ENCODE results near the gene PDGFB. TPM values are rescaled to one million over a fixed set of nuclear protein-coding genes. Genes with fewer than 3 reads are reported as not detected.
A peak's percentile ranks its signal among the peaks of the same experiment; 100 is the strongest.

PDGFB gene
- total RNA-seq, 1 experiment from 2014 or later: 2.9 TPM

- H3K9ac ChIP-seq (ENCODE audit: low read length): peak overlapping the region; percentile 18; the same call in 1 of the 2 replicates
- H3K9me2 ChIP-seq (replicated peaks; ENCODE audit: insufficient read depth, low read length): no peaks in the 10 kb centered on the region
- H3K4me2 ChIP-seq (ENCODE audit: low read depth, low read length, poor library complexity, severe bottlenecking): peak overlapping the region; percentile 32
- no peaks in the 10 kb centered on the region for H3K27me3 ChIP-seq (ENCODE audit: low read length)
- DNase-seq: peak; percentile 70
- no peaks in the 10 kb centered on the region for H3K9me3 ChIP-seq (ENCODE audit: low read length)
- H2AFZ ChIP-seq (ENCODE audit: low read length): peak overlapping the region; percentile 16; the same call in 1 of the 2 replicates
- H3K4me1 ChIP-seq (ENCODE audit: low read length): peaks cover 17% of the 10 kb centered on the region
- no peaks in the 10 kb centered on the region; the same call in 1 of the 2 replicates for H4K20me1 ChIP-seq (ENCODE audit: insufficient read depth, low read depth, low read length)
- peak overlapping the region; percentile 9; the same call in 1 of the 2 replicates for H3K4me3 ChIP-seq (ENCODE audit: low read length)
- no peaks in the 10 kb centered on the region for H3K36me3 ChIP-seq (ENCODE audit: insufficient read depth, low read length)
- H3K79me2 ChIP-seq (ENCODE audit: low read length): no peaks in the 10 kb centered on the region
- no peak overlapping the region for H3K27ac ChIP-seq (ENCODE audit: low read length)
Observed at GRCh38 chr22:39240831-39241793, 3.7 kb downstream of the PDGFB start.

DNA sequence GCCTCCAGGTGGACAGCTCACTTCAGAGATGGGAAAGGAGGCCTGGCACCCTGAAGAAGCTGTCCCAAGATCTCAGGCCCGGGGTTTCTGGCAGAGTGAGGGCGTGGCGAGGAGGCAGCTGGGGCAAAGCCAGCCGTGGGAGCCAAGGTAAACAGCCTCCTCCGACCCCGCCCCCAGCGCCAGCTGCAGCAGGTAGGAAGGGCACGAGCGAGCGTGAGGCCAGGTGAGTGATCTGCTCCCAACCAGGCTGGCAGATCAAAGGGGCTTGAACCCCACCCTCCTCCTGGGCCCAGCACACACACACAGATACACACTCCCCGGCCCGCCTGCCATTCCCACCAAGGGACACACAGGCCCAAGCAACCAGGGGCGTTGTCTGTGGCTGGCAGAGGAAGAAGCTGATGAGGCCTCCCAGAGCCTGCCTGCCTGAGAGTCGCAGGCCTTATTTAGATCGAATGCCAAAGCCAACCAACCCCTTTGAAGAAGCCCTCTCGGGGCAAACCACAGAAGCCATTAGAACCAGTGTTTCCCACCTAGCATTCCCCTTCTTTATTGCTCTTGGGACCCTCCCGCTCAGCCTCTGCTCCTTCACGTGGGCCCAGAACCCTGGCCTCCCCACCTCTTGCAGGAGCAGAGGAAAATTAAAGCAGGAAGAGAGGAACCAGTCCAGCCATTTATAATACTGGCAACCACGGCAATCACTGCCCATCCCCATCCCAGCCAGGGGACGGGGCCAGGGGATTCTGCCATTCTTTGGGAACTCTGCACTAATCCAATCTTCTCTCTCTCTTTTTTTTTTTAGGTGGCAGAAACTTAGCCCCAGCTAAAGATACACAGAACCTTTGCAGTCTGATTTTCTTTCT lies 5.0 kb downstream of the PDGFB start:
- Histone ChIP-seq H3K4me3 (ENCODE audit: low read length) (no peak overlapping the region), H3K4me1 (ENCODE audit: low read length) (peaks cover 17% of the 10 kb centered on the region), H3K27me3 (ENCODE audit: low read length) (no peaks in the 10 kb centered on the region), H4K20me1 (ENCODE audit: insufficient read depth, low read depth, low read length) (no peaks in the 10 kb centered on the region; the same call in 1 of the 2 replicates), H2AFZ (ENCODE audit: low read length) (no peak overlapping the region), H3K36me3 (ENCODE audit: insufficient read depth, low read length) (no peaks in the 10 kb centered on the region), H3K79me2 (ENCODE audit: low read length) (no peaks in the 10 kb centered on the region), H3K9me2 (replicated peaks; ENCODE audit: insufficient read depth, low read length) (no peaks in the 10 kb centered on the region), H3K4me2 (ENCODE audit: low read depth, low read length, poor library complexity, severe bottlenecking) (peak overlapping the region; percentile 12), H3K9me3 (ENCODE audit: low read length) (no peaks in the 10 kb centered on the region), H3K27ac (ENCODE audit: low read length) (no peak overlapping the region), H3K9ac (ENCODE audit: low read length) (0 out of 2 replicates have a peak overlapping the region, but pooled peaks have one; percentile 7)
- DNase-seq: no peak

- Histone ChIP-seq H3K4me2 (ENCODE audit: low read depth, low read length, poor library complexity, severe bottlenecking) (no peak overlapping the region), H2AFZ (ENCODE audit: low read length) (no peak overlapping the region), H3K79me2 (ENCODE audit: low read length) (no peaks in the 10 kb centered on the region), H3K4me1 (ENCODE audit: low read length) (peaks cover 17% of the 10 kb centered on the region), H3K9me3 (ENCODE audit: low read length) (no peaks in the 10 kb centered on the region), H3K36me3 (ENCODE audit: insufficient read depth, low read length) (no peaks in the 10 kb centered on the region), H3K9me2 (replicated peaks; ENCODE audit: insufficient read depth, low read length) (no peaks in the 10 kb centered on the region), H3K27ac (ENCODE audit: low read length) (no peak overlapping the region), H4K20me1 (ENCODE audit: insufficient read depth, low read depth, low read length) (no peaks in the 10 kb centered on the region; the same call in 1 of the 2 replicates), H3K4me3 (ENCODE audit: low read length) (no peak overlapping the region), H3K27me3 (ENCODE audit: low read length) (no peaks in the 10 kb centered on the region), H3K9ac (ENCODE audit: low read length) (no peak overlapping the region)
- DNase-seq: no peak
Observed at GRCh38 chr22:39238966-39239505, 5.7 kb downstream of the PDGFB start.

- no peak for DNase-seq
- H2AFZ ChIP-seq (ENCODE audit: low read length): no peak overlapping the region
- H4K20me1 ChIP-seq (ENCODE audit: insufficient read depth, low read depth, low read length): no peaks in the 10 kb centered on the region; the same call in 1 of the 2 replicates
- H3K9me3 ChIP-seq (ENCODE audit: low read length): no peaks in the 10 kb centered on the region
- H3K36me3 ChIP-seq (ENCODE audit: insufficient read depth, low read length): no peaks in the 10 kb centered on the region
- H3K27me3 ChIP-seq (ENCODE audit: low read length): no peaks in the 10 kb centered on the region
- no peak overlapping the region for H3K4me2 ChIP-seq (ENCODE audit: low read depth, low read length, poor library complexity, severe bottlenecking)
- no peaks in the 10 kb centered on the region for H3K9me2 ChIP-seq (replicated peaks; ENCODE audit: insufficient read depth, low read length)
- H3K79me2 ChIP-seq (ENCODE audit: low read length): no peaks in the 10 kb centered on the region
- no peak overlapping the region for H3K9ac ChIP-seq (ENCODE audit: low read length)
- no peak overlapping the region for H3K4me3 ChIP-seq (ENCODE audit: low read length)
- H3K27ac ChIP-seq (ENCODE audit: low read length): no peak overlapping the region
- peaks cover 17% of the 10 kb centered on the region for H3K4me1 ChIP-seq (ENCODE audit: low read length)
Observed at GRCh38 chr22:39238561-39238960, 6.2 kb downstream of the PDGFB start.

GRCh38 chr22:39238101-39238466 lies 6.7 kb downstream of the PDGFB start:
- H3K79me2 ChIP-seq (ENCODE audit: low read length): no peaks in the 10 kb centered on the region
- no peak for DNase-seq
- H3K9me3 ChIP-seq (ENCODE audit: low read length): no peaks in the 10 kb centered on the region
- H3K36me3 ChIP-seq (ENCODE audit: insufficient read depth, low read length): no peaks in the 10 kb centered on the region
- peaks cover 17% of the 10 kb centered on the region for H3K4me1 ChIP-seq (ENCODE audit: low read length)
- H3K4me2 ChIP-seq (ENCODE audit: low read depth, low read length, poor library complexity, severe bottlenecking): no peak overlapping the region
- no peak overlapping the region for H3K4me3 ChIP-seq (ENCODE audit: low read length)
- H3K27ac ChIP-seq (ENCODE audit: low read length): no peak overlapping the region
- H3K9me2 ChIP-seq (replicated peaks; ENCODE audit: insufficient read depth, low read length): no peaks in the 10 kb centered on the region
- no peaks in the 10 kb centered on the region for H3K27me3 ChIP-seq (ENCODE audit: low read length)
- no peak overlapping the region for H2AFZ ChIP-seq (ENCODE audit: low read length)
- no peaks in the 10 kb centered on the region; the same call in 1 of the 2 replicates for H4K20me1 ChIP-seq (ENCODE audit: insufficient read depth, low read depth, low read length)
- no peak overlapping the region for H3K9ac ChIP-seq (ENCODE audit: low read length)

- no peak overlapping the region for H3K27ac ChIP-seq (ENCODE audit: low read length)
- H3K27me3 ChIP-seq (ENCODE audit: low read length): no peaks in the 10 kb centered on the region
- H3K4me1 ChIP-seq (ENCODE audit: low read length): peaks cover 17% of the 10 kb centered on the region
- H3K4me3 ChIP-seq (ENCODE audit: low read length): no peak overlapping the region
- H3K79me2 ChIP-seq (ENCODE audit: low read length): no peaks in the 10 kb centered on the region
- no peak overlapping the region for H3K4me2 ChIP-seq (ENCODE audit: low read depth, low read length, poor library complexity, severe bottlenecking)
- no peak for DNase-seq
- no peaks in the 10 kb centered on the region for H3K9me2 ChIP-seq (replicated peaks; ENCODE audit: insufficient read depth, low read length)
- no peaks in the 10 kb centered on the region for H3K9me3 ChIP-seq (ENCODE audit: low read length)
- no peaks in the 10 kb centered on the region; the same call in 1 of the 2 replicates for H4K20me1 ChIP-seq (ENCODE audit: insufficient read depth, low read depth, low read length)
- no peak overlapping the region for H2AFZ ChIP-seq (ENCODE audit: low read length)
- no peaks in the 10 kb centered on the region for H3K36me3 ChIP-seq (ENCODE audit: insufficient read depth, low read length)
- no peak overlapping the region for H3K9ac ChIP-seq (ENCODE audit: low read length)
Observed at GRCh38 chr22:39237318-39238100, 7.3 kb downstream of the PDGFB start.

DNA sequence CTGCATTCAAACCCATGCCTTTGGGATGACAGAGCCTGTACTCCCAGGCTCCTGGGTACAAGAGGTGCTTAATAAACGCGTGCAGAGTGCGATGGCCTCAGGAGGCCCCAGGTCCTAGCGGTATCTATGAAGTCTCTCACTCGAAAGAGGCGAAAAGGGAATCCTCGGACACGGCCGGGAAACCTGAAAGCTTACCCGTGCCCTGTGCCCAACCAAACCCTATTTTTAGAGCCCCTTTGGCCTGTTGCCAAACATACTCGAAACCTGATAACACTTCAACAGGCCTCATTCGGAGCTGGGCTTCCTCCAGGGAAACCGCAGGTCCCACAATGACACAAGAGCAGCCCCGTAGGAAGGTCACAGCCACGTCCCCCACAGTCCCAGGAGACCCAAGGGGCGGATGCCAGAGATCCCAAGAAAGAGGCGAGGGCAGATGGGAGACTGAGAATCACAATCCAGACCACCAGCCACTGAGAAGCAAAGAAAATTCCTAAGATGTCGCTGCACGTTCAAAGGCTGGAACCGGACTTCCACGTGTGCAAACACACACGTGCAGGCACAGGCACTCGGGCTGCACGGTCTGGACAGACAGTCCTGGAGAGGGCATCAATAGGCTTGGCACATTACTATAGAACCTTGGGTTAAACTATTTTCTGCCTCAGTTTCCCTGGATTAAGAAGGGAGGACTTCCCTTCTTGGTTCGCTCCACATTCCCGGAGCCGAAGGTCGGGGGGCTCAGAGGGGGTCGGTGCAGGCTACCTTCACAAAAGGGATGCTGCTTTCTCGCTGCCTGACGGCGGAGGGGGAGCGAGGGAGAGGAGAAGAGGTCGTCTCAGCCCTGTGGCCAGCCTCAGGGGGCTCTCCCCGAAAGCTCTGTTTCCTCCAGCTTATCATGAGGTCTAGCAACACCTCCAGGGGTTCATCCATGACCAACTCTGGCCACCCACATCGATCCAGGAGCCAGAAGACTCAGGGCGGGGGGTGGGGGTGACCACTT lies 8.2 kb downstream of the PDGFB start:
- Histone ChIP-seq H3K27ac (ENCODE audit: low read length) (no peak overlapping the region), H3K9ac (ENCODE audit: low read length) (no peak overlapping the region), H3K27me3 (ENCODE audit: low read length) (no peaks in the 10 kb centered on the region), H3K4me3 (ENCODE audit: low read length) (no peak overlapping the region), H3K4me1 (ENCODE audit: low read length) (peaks cover 17% of the 10 kb centered on the region), H3K79me2 (ENCODE audit: low read length) (no peaks in the 10 kb centered on the region), H3K4me2 (ENCODE audit: low read depth, low read length, poor library complexity, severe bottlenecking) (no peak overlapping the region), H3K9me3 (ENCODE audit: low read length) (no peaks in the 10 kb centered on the region), H3K9me2 (replicated peaks; ENCODE audit: insufficient read depth, low read length) (no peaks in the 10 kb centered on the region), H3K36me3 (ENCODE audit: insufficient read depth, low read length) (no peaks in the 10 kb centered on the region), H4K20me1 (ENCODE audit: insufficient read depth, low read depth, low read length) (no peaks in the 10 kb centered on the region; the same call in 1 of the 2 replicates), H2AFZ (ENCODE audit: low read length) (no peak overlapping the region)
- peak; percentile 70 for DNase-seq

Measured in Karpas-422 (cell line).